ENCODE data around the gene TXNDC11. TPM values are rescaled to one million over a fixed set of nuclear protein-coding genes. Genes with fewer than 3 reads are reported as not detected.

TXNDC11 gene
- total and polyA plus RNA-seq, 4 donors = 18.1 to 34.3 (median 31.2) TPM

DNA sequence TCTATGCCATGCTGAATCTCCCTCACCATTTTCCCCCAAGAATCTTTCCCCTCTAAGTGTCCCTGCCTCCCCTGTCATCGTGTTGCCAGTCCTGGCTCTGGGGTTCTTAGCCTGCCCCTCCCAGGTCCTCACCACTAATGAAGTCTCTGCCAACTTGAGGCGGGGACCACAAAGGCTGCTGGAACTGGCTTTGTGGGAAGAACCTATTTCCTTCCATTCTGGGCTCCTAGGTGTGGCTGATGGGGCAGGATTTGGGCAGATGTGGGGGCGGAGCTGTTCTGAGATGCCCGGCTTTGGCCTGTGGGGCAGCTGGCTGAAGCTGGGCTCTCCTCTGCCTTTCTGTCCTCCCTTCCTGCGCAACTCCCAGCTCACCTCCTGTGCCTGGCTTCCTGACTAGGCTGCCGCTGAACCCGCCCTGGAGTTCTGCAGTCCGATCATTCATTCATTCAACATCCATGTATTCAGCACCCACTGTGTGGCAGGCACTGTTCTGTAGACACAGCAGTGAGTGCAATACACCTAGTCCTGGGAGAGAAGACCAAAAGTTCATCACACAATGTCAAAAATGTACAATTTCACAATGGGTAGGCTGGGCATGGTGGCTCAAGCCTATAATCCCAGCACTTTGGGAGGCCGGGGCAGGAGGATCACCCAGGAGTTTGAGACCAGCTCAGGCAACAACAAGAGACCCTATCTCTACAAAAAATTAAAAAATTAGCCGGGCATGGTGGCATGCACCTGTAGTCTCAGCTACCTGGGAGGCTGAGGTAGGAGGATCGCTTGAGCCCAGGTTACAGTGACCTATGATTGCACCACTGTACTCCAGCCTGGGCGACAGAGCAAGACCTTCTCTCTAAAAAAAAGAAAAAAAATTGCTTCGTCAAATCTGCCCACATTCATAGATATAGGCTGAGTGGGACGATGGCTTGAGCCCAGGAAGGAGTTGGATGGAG is 76.3 kb downstream of the TXNDC11 start:
- Histone ChIP-seq H3K27me3 (ENCODE audit: control insufficient read depth, insufficient read depth, low read length) (no peaks in the 10 kb centered on the region), H3K4me3 (ENCODE audit: low read depth, low read length) (no peak overlapping the region), H3K36me3 (ENCODE audit: control insufficient read depth, insufficient read depth, low read length) (peaks cover 13% of the 10 kb centered on the region), H3K9me3 (ENCODE audit: control insufficient read depth, insufficient read depth, low read length) (no peaks in the 10 kb centered on the region), H3K27ac (ENCODE audit: low read depth, low read length) (no peak overlapping the region), H3K4me1 (ENCODE audit: control insufficient read depth, insufficient read depth, low read length) (peaks cover 30% of the 10 kb centered on the region)
- no peak for DNase-seq (ENCODE audit: low read depth in 4 of 6, low spot score in 6 of 6)
- 81% methylated on average over 9 of the region's 14 CpGs for WGBS (ENCODE audit: insufficient coverage)

DNA sequence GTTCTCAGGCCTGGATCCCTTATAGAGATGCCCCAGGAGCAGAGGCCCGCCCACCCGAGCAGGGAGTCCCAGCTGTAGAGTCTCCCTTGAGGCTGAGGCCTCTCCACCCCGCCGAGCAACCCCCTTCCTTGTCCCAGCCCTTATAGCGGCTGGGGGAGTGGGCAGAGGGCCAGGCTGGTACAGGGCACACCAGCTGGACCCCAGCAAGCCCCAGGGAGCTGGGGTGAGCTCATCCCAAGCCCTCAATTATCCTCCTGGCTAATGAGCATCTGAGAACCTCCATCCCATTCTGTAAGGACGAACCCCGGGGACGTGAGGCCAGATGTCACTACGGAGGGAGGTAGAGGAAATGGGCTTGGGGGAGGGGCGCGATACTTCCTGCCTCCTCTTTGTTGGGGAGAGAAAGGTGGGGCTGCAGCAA is 77.6 kb downstream of the TXNDC11 start:
- DNase-seq (ENCODE audit: low read depth in 4 of 6, low spot score in 6 of 6) = no peak
- no peak overlapping the region for H3K4me3 ChIP-seq (ENCODE audit: low read depth, low read length)
- no peaks in the 10 kb centered on the region for H3K9me3 ChIP-seq (ENCODE audit: control insufficient read depth, insufficient read depth, low read length)
- 54% methylated on average over 7 of the region's 11 CpGs for WGBS (ENCODE audit: insufficient coverage)
- no peak overlapping the region for H3K27ac ChIP-seq (ENCODE audit: low read depth, low read length)
- peaks cover 1% of the 10 kb centered on the region for H3K36me3 ChIP-seq (ENCODE audit: control insufficient read depth, insufficient read depth, low read length)
- H3K4me1 ChIP-seq (ENCODE audit: control insufficient read depth, insufficient read depth, low read length) = peaks cover 17% of the 10 kb centered on the region
- H3K27me3 ChIP-seq (ENCODE audit: control insufficient read depth, insufficient read depth, low read length) = no peaks in the 10 kb centered on the region

DNA sequence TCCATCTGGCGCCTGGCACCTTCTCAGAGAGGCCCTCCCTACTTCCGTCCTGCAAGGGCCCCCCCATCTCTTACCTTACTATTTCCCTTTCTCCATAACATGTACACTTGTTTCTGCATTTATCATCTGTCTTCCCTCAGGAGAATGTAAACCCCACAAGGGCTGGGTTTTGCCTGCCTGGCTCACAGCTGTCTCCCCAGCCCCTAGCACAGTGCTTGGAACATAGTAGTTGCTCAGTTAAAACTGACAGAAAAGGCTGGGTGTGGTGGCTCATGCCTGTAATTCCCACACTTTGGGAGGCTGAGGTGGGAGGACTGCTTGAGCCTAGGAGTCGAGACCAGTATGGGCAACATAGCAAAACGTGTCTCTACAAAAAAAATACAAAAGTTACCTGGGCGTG is 80.1 kb downstream of the TXNDC11 start:
- Histone ChIP-seq H3K36me3 (ENCODE audit: control insufficient read depth, insufficient read depth, low read length) (no peaks in the 10 kb centered on the region), H3K27me3 (ENCODE audit: control insufficient read depth, insufficient read depth, low read length) (no peaks in the 10 kb centered on the region), H3K9me3 (ENCODE audit: control insufficient read depth, insufficient read depth, low read length) (no peaks in the 10 kb centered on the region), H3K4me3 (ENCODE audit: low read depth, low read length) (no peak overlapping the region), H3K4me1 (ENCODE audit: control insufficient read depth, insufficient read depth, low read length) (peaks cover 12% of the 10 kb centered on the region), H3K27ac (ENCODE audit: low read depth, low read length) (no peak overlapping the region)
- DNase-seq (ENCODE audit: low read depth in 4 of 6, low spot score in 6 of 6) = no peak
- WGBS (ENCODE audit: insufficient coverage) = 98% methylated on average over 5 of the region's 5 CpGs

DNA sequence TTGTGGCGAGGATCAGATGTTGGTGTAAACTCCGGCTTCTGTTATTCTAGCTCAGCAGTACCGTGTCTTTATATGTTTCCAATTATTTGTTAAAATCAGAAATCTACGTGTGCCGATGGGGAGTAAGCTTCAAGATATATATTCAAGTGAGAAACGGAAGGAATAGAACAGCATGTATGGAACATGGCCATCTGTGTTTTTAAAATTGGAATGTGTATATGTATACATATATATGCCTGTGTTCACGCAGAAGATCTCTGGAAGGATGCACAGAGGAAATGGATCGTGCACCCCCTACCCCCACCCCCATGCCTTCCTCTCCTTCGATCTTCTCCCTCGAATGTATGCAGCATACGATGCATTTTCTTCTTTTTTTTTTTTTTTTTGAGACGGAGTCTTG is 82.1 kb downstream of the TXNDC11 start:
- H3K4me1 ChIP-seq (ENCODE audit: control insufficient read depth, insufficient read depth, low read length) = peaks cover 9% of the 10 kb centered on the region
- peak in 1 of 6 donors; percentile 54 for DNase-seq (ENCODE audit: low read depth in 4 of 6, low spot score in 6 of 6)
- WGBS (ENCODE audit: insufficient coverage) = 93% methylated on average over 5 of the region's 12 CpGs
- no peak overlapping the region for H3K27ac ChIP-seq (ENCODE audit: low read depth, low read length)
- H3K36me3 ChIP-seq (ENCODE audit: control insufficient read depth, insufficient read depth, low read length) = no peaks in the 10 kb centered on the region
- H3K4me3 ChIP-seq (ENCODE audit: low read depth, low read length) = no peak overlapping the region
- no peaks in the 10 kb centered on the region for H3K9me3 ChIP-seq (ENCODE audit: control insufficient read depth, insufficient read depth, low read length)
- H3K27me3 ChIP-seq (ENCODE audit: control insufficient read depth, insufficient read depth, low read length) = no peaks in the 10 kb centered on the region

DNA sequence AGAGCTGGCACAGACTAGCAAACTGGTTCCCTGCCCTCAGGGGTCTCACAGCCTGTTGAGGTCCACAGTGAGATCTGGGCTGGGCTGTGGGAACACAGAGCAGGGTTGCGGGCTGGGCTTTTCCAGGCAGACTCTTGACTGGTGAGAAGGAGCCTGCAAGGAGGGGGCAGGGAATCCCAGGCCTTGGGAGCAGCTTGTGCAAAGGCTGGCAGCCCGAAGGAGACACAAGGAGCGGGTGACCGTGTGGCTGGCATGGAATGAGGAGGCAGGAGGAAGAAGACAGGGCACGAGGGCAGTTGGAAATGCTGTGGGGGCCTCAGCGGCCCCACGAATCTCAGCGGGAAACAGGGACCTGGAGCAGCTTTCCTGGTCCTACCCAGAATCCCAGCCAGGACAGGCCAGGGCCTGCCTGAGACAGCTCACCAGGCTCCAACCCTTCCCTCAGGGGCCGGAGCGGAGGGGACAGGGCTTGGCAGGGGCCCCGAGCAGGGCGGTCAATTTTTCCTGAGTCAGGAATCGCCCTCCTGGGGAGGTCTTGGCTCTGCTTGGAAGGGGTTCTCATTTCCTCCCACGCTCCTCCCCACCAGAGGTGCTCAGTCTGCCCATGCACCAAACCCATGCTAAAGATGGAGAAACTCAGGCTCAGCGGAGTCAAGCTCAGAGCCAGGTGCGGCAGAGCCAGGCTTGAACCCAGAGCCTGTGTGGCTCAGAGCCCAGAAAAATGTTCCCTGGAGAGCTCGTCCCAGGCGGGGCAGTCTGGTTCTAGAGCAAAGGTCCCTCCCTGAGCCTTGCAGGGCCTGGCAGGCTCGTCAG is 83.6 kb downstream of the TXNDC11 start:
- no peaks in the 10 kb centered on the region for H3K36me3 ChIP-seq (ENCODE audit: control insufficient read depth, insufficient read depth, low read length)
- 60% methylated on average over 19 of the region's 19 CpGs for WGBS (ENCODE audit: insufficient coverage)

DNA sequence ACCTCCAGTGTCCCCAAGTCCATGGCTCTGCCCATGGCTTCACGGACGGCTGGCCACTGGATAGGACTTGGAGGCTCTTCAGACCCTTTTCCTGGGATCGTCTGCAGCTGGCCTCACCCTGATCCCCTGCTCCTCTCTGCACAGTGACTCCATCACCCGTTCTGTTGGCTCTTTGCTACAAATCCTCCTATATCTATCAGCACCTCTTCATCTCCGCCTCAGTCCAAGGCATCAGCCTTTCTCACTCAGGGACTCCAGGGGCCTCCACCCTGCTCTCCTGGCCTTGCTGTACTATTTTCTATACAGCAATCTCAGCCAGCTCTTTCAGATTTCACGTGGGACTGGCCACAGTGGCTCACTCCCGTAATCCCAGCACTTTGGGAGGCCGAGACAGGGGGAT is 85.1 kb downstream of the TXNDC11 start:
- Histone ChIP-seq H3K27me3 (ENCODE audit: control insufficient read depth, insufficient read depth, low read length) (no peaks in the 10 kb centered on the region), H3K27ac (ENCODE audit: low read depth, low read length) (no peak overlapping the region), H3K4me3 (ENCODE audit: low read depth, low read length) (no peak overlapping the region), H3K4me1 (ENCODE audit: control insufficient read depth, insufficient read depth, low read length) (peaks cover 9% of the 10 kb centered on the region), H3K36me3 (ENCODE audit: control insufficient read depth, insufficient read depth, low read length) (no peaks in the 10 kb centered on the region), H3K9me3 (ENCODE audit: control insufficient read depth, insufficient read depth, low read length) (no peaks in the 10 kb centered on the region)
- DNase-seq (ENCODE audit: low read depth in 4 of 6, low spot score in 6 of 6) = no peak
- 88% methylated on average over 8 of the region's 8 CpGs for WGBS (ENCODE audit: insufficient coverage)

More for the DNA sequence above, 83.6 kb downstream of the TXNDC11 start:
- no peak overlapping the region for H3K27ac ChIP-seq (ENCODE audit: low read depth, low read length)
- H3K4me3 ChIP-seq (ENCODE audit: low read depth, low read length) = no peak overlapping the region
- peaks cover 9% of the 10 kb centered on the region for H3K4me1 ChIP-seq (ENCODE audit: control insufficient read depth, insufficient read depth, low read length)
- no peaks in the 10 kb centered on the region for H3K9me3 ChIP-seq (ENCODE audit: control insufficient read depth, insufficient read depth, low read length)
- H3K27me3 ChIP-seq (ENCODE audit: control insufficient read depth, insufficient read depth, low read length) = no peaks in the 10 kb centered on the region
- no peak for DNase-seq (ENCODE audit: low read depth in 4 of 6, low spot score in 6 of 6)

DNA sequence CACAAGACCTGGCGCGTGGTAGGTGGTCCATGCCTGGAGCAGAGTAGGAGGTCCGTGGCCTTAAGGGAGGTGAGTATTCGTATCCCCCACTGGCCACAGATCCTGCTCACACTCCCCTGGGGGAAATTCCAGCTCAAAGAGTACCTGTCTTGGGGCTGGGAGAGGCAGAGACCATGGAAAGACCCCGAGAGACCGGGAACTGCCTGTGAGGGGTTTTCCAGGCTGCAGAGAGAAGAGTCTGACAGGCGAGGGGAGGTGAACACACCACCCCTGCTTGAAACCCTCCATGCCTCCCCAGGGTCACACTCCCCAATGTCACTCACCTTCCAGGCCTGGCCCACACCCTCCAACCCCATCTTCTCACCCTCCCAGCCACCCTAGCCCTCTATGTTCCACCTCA is 87.0 kb downstream of the TXNDC11 start:
- H3K27ac ChIP-seq (ENCODE audit: low read depth, low read length) = no peak overlapping the region
- no peaks in the 10 kb centered on the region for H3K9me3 ChIP-seq (ENCODE audit: control insufficient read depth, insufficient read depth, low read length)
- DNase-seq (ENCODE audit: low read depth in 4 of 6, low spot score in 6 of 6) = no peak
- peaks cover 9% of the 10 kb centered on the region for H3K4me1 ChIP-seq (ENCODE audit: control insufficient read depth, insufficient read depth, low read length)
- H3K36me3 ChIP-seq (ENCODE audit: control insufficient read depth, insufficient read depth, low read length) = no peaks in the 10 kb centered on the region
- no peak overlapping the region for H3K4me3 ChIP-seq (ENCODE audit: low read depth, low read length)
- 100% methylated on average over 1 of the region's 7 CpGs for WGBS (ENCODE audit: insufficient coverage)
- no peaks in the 10 kb centered on the region for H3K27me3 ChIP-seq (ENCODE audit: control insufficient read depth, insufficient read depth, low read length)

DNA sequence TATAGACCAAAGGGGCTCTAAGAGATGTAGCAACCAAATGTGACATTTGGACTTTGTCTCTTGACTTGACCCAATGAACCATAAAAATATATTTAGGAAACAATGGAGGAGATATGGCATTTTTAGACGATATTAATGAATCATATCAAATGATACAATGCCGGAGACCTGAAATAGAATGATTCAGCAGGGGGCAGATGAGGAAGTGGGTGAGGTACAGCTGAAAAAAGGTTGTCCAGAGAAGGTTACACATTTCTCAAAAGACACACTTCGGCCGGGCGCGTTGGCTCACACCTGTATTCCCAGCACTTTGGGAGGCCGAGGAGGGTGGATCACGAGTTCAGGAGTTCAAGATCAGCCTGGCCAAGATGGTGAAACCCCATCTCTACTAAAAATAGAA is 90.9 kb downstream of the TXNDC11 start:
- DNase-seq (ENCODE audit: low read depth in 4 of 6, low spot score in 6 of 6) = no peak
- Histone ChIP-seq H3K27ac (ENCODE audit: low read depth, low read length) (no peak overlapping the region), H3K27me3 (ENCODE audit: control insufficient read depth, insufficient read depth, low read length) (no peaks in the 10 kb centered on the region), H3K36me3 (ENCODE audit: control insufficient read depth, insufficient read depth, low read length) (no peaks in the 10 kb centered on the region), H3K4me3 (ENCODE audit: low read depth, low read length) (no peak overlapping the region), H3K9me3 (ENCODE audit: control insufficient read depth, insufficient read depth, low read length) (no peaks in the 10 kb centered on the region), H3K4me1 (ENCODE audit: control insufficient read depth, insufficient read depth, low read length) (no peaks in the 10 kb centered on the region)
- WGBS (ENCODE audit: insufficient coverage) = 95% methylated on average over 4 of the region's 8 CpGs

DNA sequence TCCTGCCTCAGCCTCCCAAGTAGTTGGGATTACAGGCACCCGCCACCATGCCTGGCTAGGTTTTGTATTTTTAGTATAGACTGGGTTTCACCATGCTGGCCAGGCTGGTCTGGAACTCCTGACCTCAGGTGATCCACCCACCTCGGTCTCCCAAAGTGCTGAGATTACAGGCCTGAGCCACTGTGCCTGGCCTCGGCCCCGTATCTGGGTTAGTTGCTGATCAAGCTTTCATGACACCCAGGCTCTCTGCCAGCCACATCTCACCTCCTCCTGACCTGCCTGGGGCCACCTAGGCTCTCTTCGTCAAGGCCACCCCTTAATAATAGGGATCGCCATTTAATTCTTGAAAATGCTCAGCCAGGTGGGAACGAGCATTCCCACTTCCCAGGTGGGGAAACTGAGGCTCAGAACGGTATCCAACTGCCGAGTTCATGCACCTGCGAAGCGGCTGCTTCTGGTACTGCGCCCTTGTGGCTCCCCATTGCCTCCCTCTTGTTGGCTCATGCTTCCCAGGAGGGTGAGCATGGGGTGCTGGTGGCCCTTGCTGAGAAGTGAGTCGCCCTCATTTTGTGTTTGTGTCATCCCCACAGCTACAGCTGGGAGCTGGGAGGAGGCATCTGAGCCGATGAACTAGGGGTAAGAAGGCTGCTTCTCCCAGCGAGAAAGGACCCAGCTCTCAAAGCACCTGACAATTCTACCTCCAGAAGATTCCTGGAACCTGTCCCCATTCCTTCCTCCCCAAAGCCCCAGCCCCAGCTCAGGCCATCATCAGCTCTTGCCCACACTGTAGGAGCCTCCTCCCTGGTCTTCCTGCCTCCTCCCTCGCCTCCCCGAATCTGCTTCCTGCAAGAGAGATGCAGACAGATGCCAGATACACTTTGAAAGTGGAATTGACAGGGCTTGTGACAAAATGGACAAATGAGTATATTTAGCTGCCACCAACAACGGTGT is 91.7 kb downstream of the TXNDC11 start:
- Histone ChIP-seq H3K9me3 (ENCODE audit: control insufficient read depth, insufficient read depth, low read length) (no peaks in the 10 kb centered on the region), H3K36me3 (ENCODE audit: control insufficient read depth, insufficient read depth, low read length) (no peaks in the 10 kb centered on the region), H3K27ac (ENCODE audit: low read depth, low read length) (no peak overlapping the region), H3K27me3 (ENCODE audit: control insufficient read depth, insufficient read depth, low read length) (no peaks in the 10 kb centered on the region), H3K4me1 (ENCODE audit: control insufficient read depth, insufficient read depth, low read length) (no peaks in the 10 kb centered on the region), H3K4me3 (ENCODE audit: low read depth, low read length) (no peak overlapping the region)
- WGBS (ENCODE audit: insufficient coverage) = 89% methylated on average over 14 of the region's 18 CpGs
- no peak for DNase-seq (ENCODE audit: low read depth in 4 of 6, low spot score in 6 of 6)

Measured in spinal cord (tissue), 10 donors.